Urothelium cell line (cell line): ENCODE measurements around the gene FAM151B.

Experiments
- DNase-seq: peaks from one replicate; pipeline ENCODE4 v3.0.0; 2011; ENCODE audit warnings: low spot score, mixed read lengths
- FAIRE-seq: peaks from 2 replicates; lab custom pipeline; 2011; peaks lifted over from hg19 to GRCh38; lab: Jason Lieb, UNC

Gene FAM151B

GRCh38 chr5:80502800-80503199, 14.9 kb downstream of the FAM151B start:
- no peak for FAIRE-seq

GRCh38 chr5:80503641-80504040, 15.7 kb downstream of the FAM151B start:
- DNase-seq, result no peak
- no peak for FAIRE-seq

More at GRCh38 chr5:80502800-80503199, 14.9 kb downstream of the FAM151B start:
- DNase-seq, result no peak

DNA sequence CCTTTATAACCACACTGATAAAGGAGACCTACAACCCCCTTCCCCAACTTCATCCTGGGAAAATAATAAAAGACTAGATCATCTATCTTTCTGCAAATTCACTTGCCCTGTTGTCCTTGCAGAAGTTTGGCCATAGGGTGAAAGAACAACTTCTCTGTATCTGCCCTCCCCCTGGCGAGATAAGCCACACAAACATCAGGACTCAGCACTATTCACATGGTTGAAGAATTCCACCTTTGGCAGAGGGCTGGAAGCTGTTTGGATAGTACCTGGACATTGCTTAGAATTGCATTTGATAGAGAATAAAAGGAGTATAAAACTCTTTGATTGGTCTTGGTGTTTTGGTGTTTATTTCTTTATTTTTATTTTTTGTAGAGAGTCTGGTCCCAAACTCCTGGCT, 16.9 kb downstream of the FAM151B start:
- FAIRE-seq, result no peak
- DNase-seq, result no peak

DNA sequence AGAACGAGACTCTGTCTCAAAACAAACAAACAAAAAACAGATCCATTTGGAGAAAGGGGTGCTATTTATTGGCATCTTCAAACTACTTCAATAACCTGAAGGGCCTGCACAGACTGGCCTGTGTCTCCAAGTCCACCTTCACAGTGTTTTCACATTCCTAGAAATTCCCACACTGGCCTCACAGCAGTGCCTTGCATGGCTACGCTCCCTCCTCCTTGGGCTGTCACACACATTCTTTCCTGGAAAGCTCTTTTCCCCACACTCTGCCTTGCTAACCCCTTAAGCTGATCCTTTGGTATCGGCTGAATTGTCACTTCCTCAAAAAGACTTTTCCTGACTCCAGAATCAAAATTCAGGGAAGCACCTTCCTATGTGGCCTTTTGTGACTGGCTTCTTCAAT, 19.8 kb downstream of the FAM151B start:
- DNase-seq (no peak), FAIRE-seq (no peak)

DNA sequence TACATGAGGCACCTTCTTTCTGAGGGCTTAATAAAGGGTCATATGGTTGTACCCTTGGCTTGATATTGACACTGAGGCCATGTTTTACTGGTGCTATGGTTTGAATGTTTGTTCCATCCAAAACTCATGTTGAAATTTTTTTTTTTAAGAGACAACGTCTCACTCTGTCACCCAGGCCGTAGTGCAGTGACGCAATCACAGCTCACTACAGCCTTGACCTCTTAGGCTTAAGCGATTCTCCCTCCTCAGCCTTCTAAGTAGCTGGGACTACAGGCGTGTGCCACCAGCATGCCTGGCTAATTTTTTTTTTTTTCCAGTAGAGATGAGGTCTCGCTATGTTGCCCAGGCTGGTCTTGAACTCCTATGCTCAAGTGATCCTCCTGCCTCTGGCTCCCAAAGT, 20.9 kb downstream of the FAM151B start:
- FAIRE-seq, result no peak
- no peak for DNase-seq

DNA sequence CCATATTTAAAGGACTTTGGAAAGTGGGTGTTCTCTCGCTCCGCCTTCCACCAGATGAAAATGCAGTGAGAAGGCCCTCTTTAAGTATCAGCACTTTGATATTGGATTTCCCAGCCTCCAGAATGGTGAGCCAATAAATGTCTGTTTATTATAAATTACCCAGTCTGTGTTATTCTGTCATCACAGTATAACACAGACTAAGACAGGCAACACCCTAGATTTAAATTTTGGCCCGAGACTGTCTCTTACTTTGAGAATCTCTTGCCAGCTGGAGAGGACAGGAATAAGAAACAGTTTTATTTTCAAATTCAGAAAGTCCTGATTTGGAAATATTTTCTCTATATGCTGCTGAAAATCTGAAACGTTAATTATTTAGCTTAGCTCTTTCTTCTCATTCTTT, 21.5 kb downstream of the FAM151B start:
- FAIRE-seq (no peak), DNase-seq (no peak)

DNA sequence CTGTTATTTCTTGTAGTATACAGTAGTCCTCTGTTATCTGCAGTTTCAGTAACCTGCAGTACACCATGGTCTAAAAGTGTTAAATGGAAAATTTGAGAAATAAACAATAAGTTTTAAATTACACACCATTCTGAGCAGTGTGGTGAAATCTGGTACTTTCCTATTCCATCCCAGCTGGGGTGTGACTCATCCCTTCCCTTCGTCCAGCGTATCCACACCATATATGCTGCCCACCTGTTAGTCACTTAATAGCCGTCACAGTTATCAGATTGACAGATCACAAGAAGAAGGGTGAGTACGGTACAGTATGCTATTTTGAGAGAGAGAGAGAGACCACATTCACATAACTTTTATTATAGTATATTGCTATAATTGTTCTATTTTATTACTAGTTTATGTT, 28.9 kb downstream of the FAM151B start:
- DNase-seq (peak; percentile 55), FAIRE-seq (no peak)

- FAIRE-seq, result no peak
These were observed 52.8 kb downstream of the FAM151B start for GRCh38 chr5:80540691-80541090.

DNA sequence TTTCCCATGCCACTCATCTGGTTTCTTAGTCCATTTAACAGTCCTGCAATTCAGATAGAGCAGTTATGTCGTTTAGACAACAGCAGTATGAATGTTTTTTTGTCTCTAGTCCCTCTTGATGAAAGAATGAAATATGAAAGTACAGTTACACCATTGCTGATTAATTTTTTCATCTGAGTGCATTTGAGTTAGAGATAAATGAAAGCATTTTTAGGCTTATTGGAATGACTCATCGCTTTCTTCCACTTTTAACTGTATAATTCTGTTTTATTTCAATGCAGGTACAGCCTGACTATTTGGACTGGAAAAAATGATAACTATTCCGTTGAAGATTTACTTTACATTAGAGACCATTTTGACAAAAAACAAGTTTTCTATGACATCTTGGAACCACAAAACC, 53.5 kb downstream of the FAM151B start:
- no peak for FAIRE-seq

More at GRCh38 chr5:80540691-80541090, 52.8 kb downstream of the FAM151B start:
- no peak for DNase-seq

GRCh38 chr5:80554646-80555045, 66.7 kb downstream of the FAM151B start:
- no peak for FAIRE-seq

More for the DNA sequence above, 53.5 kb downstream of the FAM151B start:
- no peak for DNase-seq

DNA sequence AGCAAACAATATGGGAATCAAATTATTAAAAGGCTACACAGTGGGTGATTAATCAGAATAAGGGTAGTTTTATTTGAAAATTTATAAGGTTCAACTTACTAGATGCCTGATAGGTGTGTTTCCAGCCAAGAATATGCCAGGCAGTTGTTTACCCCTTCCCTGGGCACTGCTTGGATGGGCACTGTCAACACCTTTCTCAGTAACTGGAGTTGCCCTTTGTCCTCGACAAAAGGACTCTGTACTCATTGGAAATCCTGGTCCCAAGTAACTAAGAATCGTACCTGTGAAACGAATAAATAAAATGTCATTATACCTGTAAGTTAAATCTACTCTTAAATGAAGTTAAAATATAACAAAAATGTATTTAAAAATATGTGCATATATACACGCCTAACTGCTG, 67.2 kb downstream of the FAM151B start:
- no peak for FAIRE-seq
- DNase-seq, result no peak

More at GRCh38 chr5:80554646-80555045, 66.7 kb downstream of the FAM151B start:
- DNase-seq, result no peak

DNA sequence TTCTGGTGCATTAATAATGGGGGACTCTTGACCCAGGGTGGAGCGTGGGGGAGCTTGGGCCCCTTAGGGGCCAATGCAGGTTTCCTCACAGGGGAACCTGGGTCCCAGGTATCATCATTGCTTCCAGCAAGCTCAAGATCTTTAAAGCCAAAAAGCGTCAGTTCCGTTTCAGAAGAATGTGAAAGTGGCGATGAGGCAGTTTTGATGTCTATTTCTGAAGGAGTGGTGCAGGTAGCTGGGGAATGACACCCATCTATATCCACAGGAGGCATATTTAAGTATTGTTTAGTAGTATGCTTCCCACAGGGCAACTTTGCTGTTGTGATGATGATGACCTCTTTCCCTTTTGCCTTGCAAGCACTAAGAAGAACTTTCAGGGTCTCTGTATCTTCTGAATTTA, 71.3 kb downstream of the FAM151B start:
- FAIRE-seq, result no peak
- DNase-seq, result no peak

- peak; percentile 52 for DNase-seq
- no peak for FAIRE-seq
These were observed 77.4 kb downstream of the FAM151B start for GRCh38 chr5:80565330-80565729.

DNA sequence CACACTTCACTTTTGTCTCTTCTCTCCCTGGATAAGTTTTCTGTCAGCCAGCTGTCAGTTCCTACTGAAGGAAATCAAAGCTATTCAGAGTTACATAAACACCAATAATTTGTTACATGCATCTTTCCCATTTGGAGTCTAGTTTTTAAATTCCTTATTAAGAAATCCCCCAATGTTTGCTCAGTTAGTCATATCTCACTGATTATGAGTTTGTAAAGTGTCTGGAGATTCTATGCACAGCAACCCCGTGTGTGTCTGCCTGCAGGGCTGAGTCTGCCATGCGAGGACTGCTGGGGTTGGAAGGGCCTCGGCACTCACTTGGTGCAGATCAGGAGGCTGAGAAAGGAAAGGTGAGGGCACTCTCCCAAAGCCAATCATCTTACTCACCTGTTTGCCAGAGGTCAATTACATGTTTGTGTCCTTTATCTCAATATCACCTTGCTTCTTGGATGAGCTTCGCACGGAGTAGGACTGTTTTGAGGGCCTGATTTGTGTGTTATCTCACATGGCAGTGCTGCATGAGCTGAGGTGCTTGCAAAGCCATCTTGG, 78.9 kb downstream of the FAM151B start:
- no peak for FAIRE-seq

GRCh38 chr5:80568251-80568650, 80.4 kb downstream of the FAM151B start:
- no peak for FAIRE-seq
- no peak for DNase-seq

More for the DNA sequence above, 78.9 kb downstream of the FAM151B start:
- DNase-seq, result no peak

DNA sequence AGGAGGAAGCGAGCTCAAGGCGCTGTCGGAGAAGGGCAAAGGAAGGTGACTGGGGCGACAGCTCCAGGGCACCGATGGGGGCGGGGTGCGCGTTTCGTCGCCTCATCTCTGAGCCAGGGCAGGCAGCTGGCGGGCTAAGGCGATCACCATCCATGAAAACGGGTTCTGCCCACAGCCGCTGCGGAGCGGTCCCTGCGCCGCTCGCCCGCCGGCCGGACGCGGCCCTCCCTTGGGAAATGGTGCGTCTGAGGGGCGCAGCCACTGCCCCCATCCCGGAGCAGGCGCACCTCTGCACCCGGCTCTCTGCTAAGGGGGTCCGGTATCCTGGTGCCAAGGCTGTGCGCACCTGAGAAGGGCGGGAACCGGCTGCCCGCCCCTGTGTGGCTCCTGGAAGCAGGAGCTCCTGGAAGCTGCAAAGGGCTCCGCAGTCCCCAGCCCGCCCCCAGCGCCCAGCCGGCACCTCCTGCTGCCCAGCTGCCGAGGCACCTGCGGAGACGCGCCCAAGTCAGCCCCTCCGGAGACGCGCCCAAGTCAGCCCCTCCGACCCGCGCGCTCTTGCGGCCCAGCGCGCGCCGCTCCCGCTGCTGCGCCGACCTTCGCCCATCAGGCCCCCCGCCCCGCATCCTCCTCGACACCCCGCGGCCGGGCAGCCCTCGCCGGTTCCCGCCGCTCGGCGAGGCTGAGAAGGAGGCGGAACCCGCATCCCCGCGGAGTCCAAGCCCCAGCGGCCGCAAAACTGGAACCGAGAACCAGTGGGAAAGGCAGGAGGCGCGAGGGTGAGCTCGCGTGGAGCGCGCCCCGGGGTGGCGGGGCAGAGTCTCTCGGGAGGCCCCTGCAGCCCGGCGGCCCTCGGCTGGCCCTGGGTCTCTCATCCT, 81.4 kb downstream of the FAM151B start:
- no peak for FAIRE-seq
- no peak for DNase-seq

DNA sequence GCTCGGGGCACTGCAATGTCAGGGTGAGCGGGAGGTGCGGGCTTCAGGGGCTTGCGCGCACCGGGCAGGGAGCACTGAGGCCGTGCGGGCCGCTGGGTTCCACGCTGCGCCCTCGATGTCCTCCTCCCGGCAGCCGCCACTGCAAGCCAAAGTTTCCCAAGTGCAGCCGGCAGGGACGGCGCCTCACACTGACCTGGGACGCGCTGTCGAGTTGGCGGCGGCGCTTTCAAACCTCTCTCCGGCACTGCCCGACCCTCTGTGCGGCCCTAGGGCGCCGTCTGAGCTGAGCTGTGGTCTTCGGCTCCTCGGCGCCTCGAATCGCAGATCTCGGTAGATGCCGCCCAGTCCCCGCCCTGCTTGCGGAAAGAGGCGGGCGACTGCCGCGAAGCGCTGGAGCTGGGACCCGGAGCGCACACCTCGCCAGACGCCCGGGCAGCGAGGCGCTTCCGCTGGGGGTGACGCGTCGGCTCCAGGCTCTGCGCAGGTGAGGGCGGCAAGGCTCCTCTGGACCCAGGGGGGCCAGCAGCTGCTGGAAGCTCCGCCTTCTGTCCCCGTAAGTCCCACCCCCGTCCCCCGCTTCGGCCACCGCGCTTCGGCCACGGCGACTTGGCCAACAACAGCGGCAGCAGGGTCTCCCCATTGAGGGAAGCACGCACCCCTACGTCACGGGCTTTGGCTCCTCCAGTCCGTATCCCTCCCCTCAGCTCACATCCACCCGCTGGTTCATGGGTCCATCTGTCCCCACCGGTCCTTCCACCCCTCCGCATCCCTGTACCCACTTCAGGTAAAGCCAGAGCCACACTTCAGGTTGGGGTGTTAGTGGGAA, 82.3 kb downstream of the FAM151B start, which contains the start of gene ANKRD34B:
TSS of gene ANKRD34B (minus strand) at position 320 of the 826 bp plus-strand sequence. CDS start 10,261 bp downstream, outside the sequence.
- DNase-seq (peak; percentile 24), FAIRE-seq (no peak)

- FAIRE-seq, result no peak
- DNase-seq, result no peak
These were observed 85.2 kb downstream of the FAM151B start for GRCh38 chr5:80573062-80573461.

GRCh38 chr5:80576383-80576782, 88.5 kb downstream of the FAM151B start:
- DNase-seq, result no peak
- no peak for FAIRE-seq

DNA sequence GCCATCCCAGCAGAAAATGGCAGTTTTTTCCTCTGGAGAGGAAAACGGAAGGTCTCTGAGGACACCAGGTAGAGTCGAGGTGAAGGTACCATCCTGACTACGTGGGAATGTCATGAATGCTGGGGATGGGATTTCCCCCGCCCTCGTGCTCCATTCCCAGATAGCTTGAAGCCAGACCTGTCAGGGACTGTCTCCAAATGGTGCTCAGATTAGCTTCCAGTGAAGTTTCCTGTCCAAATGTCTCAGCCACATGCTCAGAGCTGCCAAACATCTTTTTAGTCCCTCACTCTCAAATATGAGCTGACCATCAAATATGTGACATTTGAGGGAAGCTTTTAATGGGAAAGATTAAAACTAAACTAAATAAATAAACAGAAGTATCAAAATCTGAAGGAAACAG, 89.8 kb downstream of the FAM151B start:
- no peak for DNase-seq
- FAIRE-seq, result no peak

DNA sequence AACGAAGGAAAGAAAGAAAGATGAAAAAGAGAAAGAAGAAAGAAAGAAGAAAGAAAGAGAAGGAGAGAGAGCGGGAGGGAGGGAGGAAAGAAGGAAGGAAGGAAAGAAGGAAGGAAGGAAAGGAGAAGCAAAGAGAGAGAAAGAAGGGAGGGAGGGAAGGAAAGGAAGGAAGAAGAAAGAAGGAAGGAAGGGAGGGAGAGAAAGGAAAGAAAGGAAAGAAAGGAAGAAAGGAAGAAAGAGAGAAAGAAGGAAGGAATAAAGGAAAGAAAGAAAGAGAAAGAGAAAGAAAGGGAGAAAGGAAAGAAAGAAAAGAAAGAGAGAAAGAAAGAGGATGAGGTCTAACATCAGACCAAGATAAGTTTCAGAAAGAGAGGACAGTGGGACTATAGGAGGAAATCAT, 91.2 kb downstream of the FAM151B start:
- no peak for DNase-seq
- no peak for FAIRE-seq
